Measurements from ENCODE around the gene IGF1R. TPM values are rescaled to one million over a fixed set of nuclear protein-coding genes. Genes with fewer than 3 reads are reported as not detected.

Gene IGF1R
- total RNA-seq, 1 donor from 2014 or later = 62.7 TPM

- no peak overlapping the region for H3K4me3 ChIP-seq (ENCODE audit: low read depth, low read length)
- H3K36me3 ChIP-seq (ENCODE audit: control insufficient read depth, insufficient read depth, low read length) = no peaks in the 10 kb centered on the region
- DNase-seq (ENCODE audit: low read depth) = no peak
- no peaks in the 10 kb centered on the region for H3K27me3 ChIP-seq (ENCODE audit: control insufficient read depth, insufficient read depth, low read length)
- no peak for TF ChIP-seq CTCF (IDR thresholded peaks at IDR 0.05; ENCODE audit: insufficient read depth, low read length, poor library complexity, severe bottlenecking)
Measured at GRCh38 chr15:98968576-98968975, 320.2 kb downstream of the IGF1R start.

- TF ChIP-seq CTCF (IDR thresholded peaks at IDR 0.05; ENCODE audit: insufficient read depth, low read length, poor library complexity, severe bottlenecking) = no peak
- Histone ChIP-seq H3K27me3 (ENCODE audit: control insufficient read depth, insufficient read depth, low read length) (no peaks in the 10 kb centered on the region), H3K4me3 (ENCODE audit: low read depth, low read length) (no peak overlapping the region)
Measured at GRCh38 chr15:98969126-98969735, 320.9 kb downstream of the IGF1R start.

GRCh38 chr15:98970799-98971198 lies 322.5 kb downstream of the IGF1R start:
- no peak for TF ChIP-seq CTCF (IDR thresholded peaks at IDR 0.05; ENCODE audit: insufficient read depth, low read length, poor library complexity, severe bottlenecking)
- H3K36me3 ChIP-seq (ENCODE audit: control insufficient read depth, insufficient read depth, low read length) = no peaks in the 10 kb centered on the region
- no peak overlapping the region for H3K4me3 ChIP-seq (ENCODE audit: low read depth, low read length)

More at GRCh38 chr15:98969126-98969735, 320.9 kb downstream of the IGF1R start:
- no peak for DNase-seq (ENCODE audit: low read depth)
- no peaks in the 10 kb centered on the region for H3K36me3 ChIP-seq (ENCODE audit: control insufficient read depth, insufficient read depth, low read length)

GRCh38 chr15:98976500-98976899 lies 328.2 kb downstream of the IGF1R start:
- H3K4me3 ChIP-seq (ENCODE audit: low read depth, low read length) = no peak overlapping the region
- no peak for DNase-seq (ENCODE audit: low read depth)
- no peaks in the 10 kb centered on the region for H3K27me3 ChIP-seq (ENCODE audit: control insufficient read depth, insufficient read depth, low read length)
- no peak for TF ChIP-seq CTCF (IDR thresholded peaks at IDR 0.05; ENCODE audit: insufficient read depth, low read length, poor library complexity, severe bottlenecking)
- no peaks in the 10 kb centered on the region for H3K36me3 ChIP-seq (ENCODE audit: control insufficient read depth, insufficient read depth, low read length)

More at GRCh38 chr15:98970799-98971198, 322.5 kb downstream of the IGF1R start:
- DNase-seq (ENCODE audit: low read depth) = no peak
- no peaks in the 10 kb centered on the region for H3K27me3 ChIP-seq (ENCODE audit: control insufficient read depth, insufficient read depth, low read length)

GRCh38 chr15:98977441-98977840 lies 329.1 kb downstream of the IGF1R start:
- H3K36me3 ChIP-seq (ENCODE audit: control insufficient read depth, insufficient read depth, low read length) = no peaks in the 10 kb centered on the region
- no peak for TF ChIP-seq CTCF (IDR thresholded peaks at IDR 0.05; ENCODE audit: insufficient read depth, low read length, poor library complexity, severe bottlenecking)
- H3K27me3 ChIP-seq (ENCODE audit: control insufficient read depth, insufficient read depth, low read length) = no peaks in the 10 kb centered on the region
- no peak overlapping the region for H3K4me3 ChIP-seq (ENCODE audit: low read depth, low read length)
- DNase-seq (ENCODE audit: low read depth) = no peak

- no peak for TF ChIP-seq CTCF (IDR thresholded peaks at IDR 0.05; ENCODE audit: insufficient read depth, low read length, poor library complexity, severe bottlenecking)
- no peaks in the 10 kb centered on the region for H3K27me3 ChIP-seq (ENCODE audit: control insufficient read depth, insufficient read depth, low read length)
- no peak for DNase-seq (ENCODE audit: low read depth)
- H3K4me3 ChIP-seq (ENCODE audit: low read depth, low read length) = no peak overlapping the region
- H3K36me3 ChIP-seq (ENCODE audit: control insufficient read depth, insufficient read depth, low read length) = no peaks in the 10 kb centered on the region
Measured at GRCh38 chr15:98978153-98978552, 329.8 kb downstream of the IGF1R start.
